Aorta (tissue), 5 donors: Measurements from ENCODE around the gene PRKAR2A. TPM values are rescaled to one million over a fixed set of nuclear protein-coding genes. Genes with fewer than 3 reads are reported as not detected.
"Not testable (repeated sequence)": the region's sequence is repeated elsewhere in the genome, so short reads cannot be mapped to it uniquely, and the experiment has no call there.

Experiments
- ATAC-seq: fragments of 200-7000 bp; cut with Tn5 transposase; one replicate; pipeline ENCODE4 v1.9.1; 2022; ENCODE audit warnings: moderate library complexity; ENCODE audit not compliant: low FRiP score
- DNase-seq, 2 donors: peaks; one replicate each; pipeline ENCODE4 v3.0.0-alpha.2; 2020
- H3K27ac ChIP-seq, 2 donors: one replicate each; pipeline ENCODE4 v1.5.1; 2013; ENCODE audit warnings: low read length in 2 of 2, mild to moderate bottlenecking in 2 of 2, moderate library complexity in 2 of 2, control low read depth in 1 of 2, inconsistent platforms in 1 of 2, low read depth in 1 of 2
- H3K27me3 ChIP-seq, 2 donors: one replicate each; pipeline ENCODE4 v1.6.1; 2013; ENCODE audit warnings: control low read depth in 1 of 2, low read length in 1 of 2, mild to moderate bottlenecking in 1 of 2, moderate library complexity in 1 of 2; ENCODE audit not compliant: insufficient read depth in 2 of 2, control insufficient read depth in 1 of 2
- H3K36me3 ChIP-seq, 2 donors: one replicate each; pipeline ENCODE4 v1.6.1; 2013; ENCODE audit warnings: control low read depth in 1 of 2, low read length in 1 of 2, mild to moderate bottlenecking in 1 of 2; ENCODE audit not compliant: insufficient read depth in 2 of 2, control insufficient read depth in 1 of 2
- H3K4me1 ChIP-seq, 2 donors: one replicate each; pipeline ENCODE4 v1.6.1; 2013; ENCODE audit warnings: low read length in 2 of 2, control low read depth in 1 of 2, mild to moderate bottlenecking in 1 of 2, moderate library complexity in 1 of 2; ENCODE audit not compliant: insufficient read depth in 2 of 2, control insufficient read depth in 1 of 2
- H3K4me3 ChIP-seq, 2 donors: one replicate each; pipeline ENCODE4 v1.5.1; 2013; ENCODE audit warnings: low read length in 2 of 2, control low read depth in 1 of 2, mild to moderate bottlenecking in 1 of 2
- H3K9me3 ChIP-seq: one replicate; pipeline ENCODE4 v1.6.1; 2013; ENCODE audit warnings: mild to moderate bottlenecking, low read length; ENCODE audit not compliant: control insufficient read depth
- WGBS, 2 donors: extraction: QIAGEN DNeasy Blood & Tissue Kit; methylation state at CpG; one replicate each; pipeline ENCODE4 v1.1.7; 2013; 5-methylcytosine and 5-hydroxymethylcytosine counted together
- intact Hi-C, 2 donors: fragments of 100-400 bp; cut with DNase I; formaldehyde crosslinking; loops; one replicate each; pipeline versions ENCODE4 v1.14.2 to v1.15.0; 2022
- polyA plus RNA-seq, 2 donors: library from polyadenylated mRNA; stranded (reverse); fragments of 200-250 nt; gene quantifications; one replicate each; pipeline ENCODE4 v1.2.3, GENCODE V29; 2013
- total RNA-seq, 2 donors: library from RNA; stranded (reverse); fragmentation: NEBNext Ultra II Directional; extraction: Animal tissue kit (Norgen Biotek cat#: 25700); gene quantifications; one replicate each; pipeline ENCODE4 v1.2.1, GENCODE V29; 2021
- donor health status: healthy with polysubstance abuse.
- donor health status: Bipolar disorder and iron deficiency.
- donor health status: DM: no; HTN: no; CAD: no.
- donor health status: DM: no; HTN: no; CAD: no.
- donor health status: DM: yes; HTN: yes; CAD: no.

PRKAR2A gene
- total and polyA plus RNA-seq, 4 donors, result 9.1 to 59.6 (median 31.7) TPM

DNA sequence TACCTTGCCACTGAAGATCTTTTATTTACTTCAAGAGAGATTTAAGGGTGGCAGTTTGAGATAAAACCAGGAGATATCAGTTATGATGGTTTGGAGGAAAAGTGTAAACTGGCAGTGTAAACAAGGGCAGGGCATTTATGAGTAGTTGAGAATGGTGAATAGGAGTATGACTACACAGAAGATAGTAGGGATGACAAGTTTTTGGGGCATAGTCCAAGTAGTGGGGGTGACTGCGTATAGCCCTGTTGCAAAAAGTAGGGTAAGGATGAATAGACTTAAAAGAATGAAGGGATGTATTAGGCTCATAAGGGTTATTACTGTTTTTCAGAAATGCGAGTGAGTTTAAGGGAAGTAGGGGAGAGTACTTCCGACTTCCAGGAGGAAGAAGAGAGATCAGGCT lies 124.4 kb downstream of the PRKAR2A start:
- H3K9me3 ChIP-seq, H3K4me3 ChIP-seq, ATAC-seq, H3K4me1 ChIP-seq, DNase-seq, H3K27ac ChIP-seq, H3K27me3 ChIP-seq, H3K36me3 ChIP-seq, intact Hi-C loops: not testable (repeated sequence)
- WGBS, 2 donors, result 76 to 90% methylated on average over 3 of the region's 3 CpGs

DNA sequence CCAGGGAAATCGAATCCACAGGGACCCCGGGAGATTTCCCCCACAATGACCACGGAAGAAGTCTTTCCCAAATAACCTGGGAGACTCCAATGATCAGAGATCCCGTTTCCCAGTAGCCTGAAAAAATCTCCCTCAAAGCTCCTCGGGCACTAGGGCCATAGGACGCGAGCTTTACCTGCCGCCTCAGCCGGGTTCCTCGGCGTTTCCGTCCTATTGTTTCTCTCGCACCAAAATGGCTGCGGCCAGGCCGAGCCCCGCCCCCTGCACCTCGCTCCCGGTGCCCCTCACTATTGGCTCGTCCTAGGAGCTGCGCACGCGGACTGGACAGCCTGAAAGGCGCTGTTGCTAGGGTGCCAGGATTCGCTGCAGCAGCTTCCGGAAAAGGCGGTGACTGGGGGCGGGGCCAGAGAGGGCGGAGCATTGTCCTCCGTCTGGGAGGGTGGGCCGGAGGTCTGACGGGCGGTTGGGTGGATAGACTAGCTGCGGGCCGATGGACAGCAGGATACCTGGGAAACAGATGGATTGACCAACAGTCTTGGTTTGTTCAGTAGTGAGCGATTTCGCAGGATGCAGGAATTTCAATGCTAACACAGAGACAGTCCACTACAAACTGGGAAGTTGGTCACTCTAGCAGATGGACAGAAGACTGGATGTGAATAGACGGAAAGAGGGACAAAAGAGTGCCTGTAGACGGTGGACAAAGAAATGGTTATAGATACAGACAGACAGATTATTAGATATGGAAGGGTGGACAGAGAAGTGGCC lies 130.5 kb downstream of the PRKAR2A start, which contains the start of gene IP6K2:
TSS of gene IP6K2 (minus strand) at position 240 of the 765 bp plus-strand sequence. CDS start 21,930 bp downstream, outside the sequence.
- peak; percentile 99 to 100 for DNase-seq
- ATAC-seq, result peak; percentile 100
- 2% methylated on average over 38 of the region's 38 CpGs for WGBS, 2 donors
- Histone ChIP-seq H3K36me3 (no peaks in the 10 kb centered on the region), H3K9me3 (no peaks in the 10 kb centered on the region), H3K27me3 (no peaks in the 10 kb centered on the region), H3K4me3 (peak within 1 kb of the TSS; percentile 62 to 99), H3K4me1 (peaks cover 0 to 3% of the 10 kb centered on the region in 2 donors), H3K27ac (peak within 1 kb of the TSS in 1 of 2 donors; percentile 20)
- intact Hi-C loops, result no loop called here

DNA sequence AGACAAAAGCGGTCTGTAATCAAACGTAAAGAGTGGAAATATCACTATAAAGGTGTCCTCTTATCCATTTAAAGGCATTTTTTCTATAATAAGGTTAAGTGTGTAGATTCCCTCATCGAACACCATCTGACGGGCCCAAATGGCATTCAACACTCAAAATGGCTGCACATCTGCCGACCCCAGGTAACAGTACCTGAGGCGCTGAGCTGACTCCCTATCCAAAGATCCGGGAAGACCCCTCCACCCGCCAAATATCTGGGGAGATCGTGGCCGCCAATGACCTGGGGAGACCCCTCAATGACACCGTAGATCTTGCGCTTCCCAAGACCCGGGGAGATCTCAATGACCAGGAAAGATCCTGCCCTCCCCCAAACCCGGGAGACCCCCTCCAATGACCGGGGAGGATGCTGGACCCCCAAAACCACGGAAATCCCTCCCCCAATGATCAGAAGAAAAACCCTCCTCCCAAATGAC lies 131.1 kb downstream of the PRKAR2A start:
- Histone ChIP-seq H3K4me3 (peak overlapping the region; percentile 62 to 99), H3K27ac (no peak overlapping the region), H3K9me3 (no peaks in the 10 kb centered on the region), H3K4me1 (peaks cover 0 to 3% of the 10 kb centered on the region in 2 donors), H3K27me3 (no peaks in the 10 kb centered on the region), H3K36me3 (no peaks in the 10 kb centered on the region)
- WGBS, 2 donors, result 0% methylated on average over 16 of the region's 16 CpGs
- ATAC-seq (no peak), DNase-seq (no peak)
- intact Hi-C loops, result no loop called here

DNA sequence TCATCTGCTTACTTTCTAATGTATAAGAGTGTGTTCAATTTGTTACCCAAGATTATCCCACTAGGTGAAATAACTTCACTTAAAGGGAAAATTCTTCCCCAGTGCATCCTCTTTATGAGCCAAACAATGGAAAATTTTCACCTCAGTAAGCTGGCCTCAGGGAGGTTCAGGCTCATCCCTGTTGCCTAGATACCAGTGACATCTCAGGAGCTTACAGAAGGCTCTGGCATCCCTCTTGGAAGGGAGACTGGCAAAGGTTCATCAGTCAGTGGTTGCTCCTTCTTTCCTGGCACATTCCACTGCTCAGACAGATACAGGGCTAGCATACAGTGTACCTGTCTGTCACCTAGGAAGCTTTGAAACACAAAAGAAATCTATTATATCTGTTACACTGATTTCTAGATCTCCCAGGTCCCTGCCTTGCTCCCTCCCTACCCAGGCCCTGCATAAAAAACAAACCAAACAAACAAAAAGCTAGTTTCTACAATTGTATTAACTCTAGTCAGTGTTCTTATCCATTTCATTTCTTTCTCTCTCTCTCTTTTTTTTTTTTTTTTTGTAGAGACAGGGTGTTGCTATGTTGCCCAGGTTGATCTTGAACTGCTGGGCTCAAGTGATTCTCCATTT lies 132.4 kb downstream of the PRKAR2A start:
- H3K9me3 ChIP-seq, result no peaks in the 10 kb centered on the region
- DNase-seq (no peak), ATAC-seq (no peak)
- H3K4me1 ChIP-seq, result peaks cover 0 to 3% of the 10 kb centered on the region in 2 donors
- no peak overlapping the region for H3K4me3 ChIP-seq
- H3K36me3 ChIP-seq, result no peaks in the 10 kb centered on the region
- no peak overlapping the region for H3K27ac ChIP-seq
- H3K27me3 ChIP-seq, result no peaks in the 10 kb centered on the region
- intact Hi-C loops, result no loop called here

DNA sequence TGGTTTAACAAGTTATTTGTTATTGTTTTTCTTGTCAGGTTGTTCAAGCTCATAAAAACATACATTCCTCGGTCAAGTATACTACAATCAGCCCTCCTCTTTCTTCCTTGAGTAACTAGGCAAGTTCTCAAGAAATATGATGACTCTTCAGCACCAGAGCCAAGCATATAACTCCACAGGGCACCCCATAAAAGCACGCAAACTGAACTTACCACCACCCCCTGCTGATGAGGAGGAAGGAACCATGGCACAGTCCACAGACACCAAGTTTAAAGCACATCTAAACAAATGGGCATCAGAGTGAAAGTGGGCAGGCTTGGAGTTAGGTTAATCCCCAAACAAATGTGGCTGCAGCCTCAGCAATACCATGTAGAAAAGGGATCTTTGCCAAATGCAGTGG lies 135.9 kb downstream of the PRKAR2A start:
- intact Hi-C loops, result no loop called here
- Histone ChIP-seq H3K4me3 (no peak overlapping the region), H3K36me3 (no peaks in the 10 kb centered on the region), H3K4me1 (peaks cover 0 to 3% of the 10 kb centered on the region in 2 donors), H3K27ac (no peak overlapping the region), H3K27me3 (no peaks in the 10 kb centered on the region), H3K9me3 (no peaks in the 10 kb centered on the region)
- DNase-seq (no peak), ATAC-seq (no peak)
- 57 to 62% methylated on average over 2 of the region's 2 CpGs for WGBS, 2 donors

DNA sequence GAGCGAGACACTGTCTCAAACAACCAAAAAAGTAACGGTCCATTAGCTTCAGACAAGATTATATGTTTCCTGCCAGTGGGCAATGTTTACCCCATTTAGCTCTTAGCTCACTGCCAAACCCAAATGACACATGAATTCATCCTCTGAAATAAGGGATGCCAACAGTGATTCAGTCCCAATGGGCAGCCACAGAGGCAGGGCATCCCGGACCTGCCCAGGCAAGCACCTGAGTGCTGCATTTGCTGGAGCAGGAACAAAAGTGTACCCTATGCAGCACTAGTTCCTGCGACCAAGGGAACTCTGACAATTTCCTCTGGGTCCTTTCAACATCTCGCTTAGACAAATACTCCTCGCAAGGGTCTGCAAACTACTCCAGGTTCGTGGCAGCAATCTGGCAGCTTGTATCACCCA lies 138.6 kb downstream of the PRKAR2A start:
- Histone ChIP-seq H3K27me3 (no peaks in the 10 kb centered on the region), H3K4me1 (no peaks in the 10 kb centered on the region), H3K4me3 (no peak overlapping the region), H3K9me3 (no peaks in the 10 kb centered on the region), H3K36me3 (no peaks in the 10 kb centered on the region), H3K27ac (peak overlapping the region in 1 of 2 donors; percentile 32)
- DNase-seq (no peak), ATAC-seq (no peak)
- WGBS, 2 donors, result 51 to 53% methylated on average over 7 of the region's 7 CpGs
- intact Hi-C loops, result no loop called here

GRCh38 chr3:48708481-48708889 lies 139.2 kb downstream of the PRKAR2A start:
- Histone ChIP-seq H3K27ac (peak overlapping the region in 1 of 2 donors; percentile 32), H3K4me1 (no peaks in the 10 kb centered on the region)

GRCh38 chr3:48707157-48707556 lies 140.5 kb downstream of the PRKAR2A start:
- Histone ChIP-seq H3K36me3 (no peaks in the 10 kb centered on the region), H3K4me3 (no peak overlapping the region), H3K9me3 (no peaks in the 10 kb centered on the region), H3K27me3 (no peaks in the 10 kb centered on the region), H3K27ac (no peak overlapping the region), H3K4me1 (no peaks in the 10 kb centered on the region)
- intact Hi-C loops, result no loop called here
- DNase-seq (no peak), ATAC-seq (no peak)
- WGBS, 2 donors, result 84% methylated on average over 5 of the region's 5 CpGs

More at GRCh38 chr3:48708481-48708889, 139.2 kb downstream of the PRKAR2A start:
- H3K36me3 ChIP-seq, result no peaks in the 10 kb centered on the region
- H3K4me3 ChIP-seq, result no peak overlapping the region
- intact Hi-C loops, result no loop called here
- DNase-seq (no peak), ATAC-seq (no peak)
- H3K27me3 ChIP-seq, result no peaks in the 10 kb centered on the region
- H3K9me3 ChIP-seq, result no peaks in the 10 kb centered on the region
- 29 to 34% methylated on average over 2 of the region's 2 CpGs for WGBS, 2 donors
